GM19372 (cell line): ENCODE results near the gene CALY.
A peak's percentile ranks its signal among the peaks of the same experiment; 100 is the strongest.
"Not testable (repeated sequence)": the region's sequence is repeated elsewhere in the genome, so short reads cannot be mapped to it uniquely, and the experiment has no call there.

Source experiments
- ATAC-seq: cut with Tn5 transposase; IDR thresholded peaks from one replicate; pipeline ENCODE4 v1.9.1; 2021; ENCODE audit warnings: mild to moderate bottlenecking, low read depth, moderate library complexity; ENCODE audit not compliant: unreplicated experiment

Gene CALY

GRCh38 chr10:133336577-133337369 is at the start of gene CALY:
Gene CALY (minus strand): TSS chr10:133336896. CDS start chr10:133328989, 7,907 bp downstream.
- ATAC-seq, result no peak

GRCh38 chr10:133385214-133385613 is 48.5 kb upstream of the CALY start:
- no peak for ATAC-seq

GRCh38 chr10:133384071-133384470 is 47.4 kb upstream of the CALY start:
- no peak for ATAC-seq

DNA sequence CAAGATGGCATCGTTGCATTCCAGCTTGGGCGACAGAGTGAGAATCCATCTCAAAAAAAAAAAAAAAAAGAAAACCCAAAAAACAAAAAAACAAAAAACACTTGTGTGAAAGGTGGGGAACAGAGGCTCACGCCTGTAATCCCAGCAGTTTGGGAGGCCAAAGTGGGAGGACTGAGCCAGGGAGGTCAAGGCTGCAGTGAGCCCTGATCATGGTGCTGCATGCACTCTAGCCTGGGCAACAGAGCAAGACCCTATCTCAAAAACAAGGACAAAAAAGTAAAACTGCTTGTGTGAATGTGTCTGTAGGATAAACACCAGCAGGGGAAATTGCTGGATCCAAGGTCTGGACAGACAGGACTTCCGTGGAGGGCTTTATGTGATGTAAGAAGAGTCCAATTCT is 46.9 kb upstream of the CALY start:
- ATAC-seq, result no peak

DNA sequence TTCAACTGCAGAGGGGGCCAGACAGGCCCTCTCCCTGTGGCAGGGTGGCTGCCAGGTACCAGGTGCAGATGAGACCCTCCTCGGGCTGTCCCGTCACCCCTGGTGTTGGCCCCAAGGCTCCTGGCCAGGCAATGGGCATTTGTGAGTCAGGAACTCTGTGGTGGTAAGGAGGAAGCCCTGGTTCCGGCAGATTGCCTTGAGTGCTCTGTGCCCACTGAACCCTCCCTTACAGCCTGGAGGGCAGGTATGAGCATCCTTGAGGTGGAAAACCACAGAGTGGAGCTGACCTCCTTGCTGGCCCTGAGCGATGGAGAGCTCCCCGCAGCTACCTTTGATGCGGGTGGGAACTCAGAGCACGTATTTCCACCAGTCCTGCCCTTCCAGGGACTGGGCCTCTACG is 44.3 kb upstream of the CALY start:
- ATAC-seq, result no peak

DNA sequence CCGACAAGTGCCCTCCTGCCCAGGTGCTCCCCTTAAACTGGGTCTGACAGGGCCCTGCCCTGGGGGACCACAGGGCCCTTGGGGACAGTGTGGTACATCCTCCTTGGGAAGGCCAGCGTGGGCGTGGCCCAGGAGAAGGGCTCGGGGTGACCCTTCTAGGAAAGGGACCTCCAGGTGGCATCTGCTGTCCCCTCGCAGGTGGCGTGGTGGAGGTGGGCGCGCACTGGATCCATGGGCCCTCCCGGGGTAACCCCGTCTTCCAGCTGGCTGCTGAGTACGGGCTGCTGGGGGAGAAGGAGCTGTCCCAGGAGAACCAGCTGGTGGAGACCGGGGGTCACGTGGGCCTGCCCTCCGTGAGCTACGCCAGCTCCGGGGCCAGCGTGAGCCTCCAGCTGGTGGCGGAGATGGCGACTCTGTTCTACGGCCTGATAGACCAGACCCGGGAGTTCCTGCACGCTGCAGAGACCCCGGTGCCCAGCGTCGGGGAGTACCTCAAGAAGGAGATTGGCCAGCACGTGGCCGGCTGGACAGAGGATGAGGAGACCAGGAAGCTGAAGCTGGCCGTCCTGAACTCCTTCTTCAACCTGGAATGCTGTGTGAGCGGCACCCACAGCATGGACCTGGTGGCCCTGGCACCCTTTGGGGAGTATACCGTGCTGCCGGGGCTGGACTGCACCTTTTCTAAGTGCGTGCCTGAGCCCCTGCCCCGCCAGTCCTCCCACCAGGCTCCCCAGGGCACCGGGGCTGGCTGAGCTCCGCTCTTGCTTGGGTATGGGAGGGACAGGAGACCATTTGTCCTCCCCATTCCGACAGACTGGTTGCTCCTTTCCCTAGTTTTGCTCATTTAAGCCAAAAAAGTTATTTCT is 43.3 kb upstream of the CALY start:
- no peak for ATAC-seq

DNA sequence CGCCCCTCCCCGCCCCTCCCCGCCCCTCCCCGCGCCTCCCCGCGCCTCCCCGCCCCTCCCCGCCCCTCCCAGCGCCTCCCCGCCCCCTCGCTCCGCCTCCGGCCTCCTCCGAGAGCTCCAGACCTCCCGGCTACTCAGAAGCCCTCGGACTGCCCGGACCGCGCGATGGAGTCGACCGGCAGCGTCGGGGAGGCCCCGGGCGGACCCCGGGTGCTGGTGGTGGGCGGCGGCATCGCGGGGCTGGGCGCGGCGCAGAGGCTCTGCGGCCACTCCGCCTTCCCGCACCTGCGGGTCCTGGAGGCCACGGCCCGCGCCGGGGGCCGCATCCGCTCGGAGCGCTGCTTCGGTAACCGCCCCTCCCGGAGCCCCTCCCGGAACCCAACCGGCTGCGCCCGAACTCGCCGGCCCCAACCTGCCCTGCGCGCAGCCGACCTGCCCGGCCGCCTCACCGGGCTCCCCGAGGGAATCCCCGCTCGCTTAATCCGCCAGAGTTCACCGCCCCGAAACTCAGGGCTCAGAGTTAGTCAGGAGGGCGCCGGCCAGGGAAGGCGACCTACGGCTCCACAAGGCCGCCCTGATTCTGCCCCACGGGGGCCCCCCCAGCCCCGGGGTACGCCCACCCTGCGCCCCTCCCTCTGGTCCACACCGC is 42.6 kb upstream of the CALY start, which contains the start of gene PAOX:
TSS of gene PAOX (plus strand) at position 111 of the 649 bp plus-strand sequence. CDS start at position 166, 55 bp downstream.
- ATAC-seq, result peak; percentile 49

DNA sequence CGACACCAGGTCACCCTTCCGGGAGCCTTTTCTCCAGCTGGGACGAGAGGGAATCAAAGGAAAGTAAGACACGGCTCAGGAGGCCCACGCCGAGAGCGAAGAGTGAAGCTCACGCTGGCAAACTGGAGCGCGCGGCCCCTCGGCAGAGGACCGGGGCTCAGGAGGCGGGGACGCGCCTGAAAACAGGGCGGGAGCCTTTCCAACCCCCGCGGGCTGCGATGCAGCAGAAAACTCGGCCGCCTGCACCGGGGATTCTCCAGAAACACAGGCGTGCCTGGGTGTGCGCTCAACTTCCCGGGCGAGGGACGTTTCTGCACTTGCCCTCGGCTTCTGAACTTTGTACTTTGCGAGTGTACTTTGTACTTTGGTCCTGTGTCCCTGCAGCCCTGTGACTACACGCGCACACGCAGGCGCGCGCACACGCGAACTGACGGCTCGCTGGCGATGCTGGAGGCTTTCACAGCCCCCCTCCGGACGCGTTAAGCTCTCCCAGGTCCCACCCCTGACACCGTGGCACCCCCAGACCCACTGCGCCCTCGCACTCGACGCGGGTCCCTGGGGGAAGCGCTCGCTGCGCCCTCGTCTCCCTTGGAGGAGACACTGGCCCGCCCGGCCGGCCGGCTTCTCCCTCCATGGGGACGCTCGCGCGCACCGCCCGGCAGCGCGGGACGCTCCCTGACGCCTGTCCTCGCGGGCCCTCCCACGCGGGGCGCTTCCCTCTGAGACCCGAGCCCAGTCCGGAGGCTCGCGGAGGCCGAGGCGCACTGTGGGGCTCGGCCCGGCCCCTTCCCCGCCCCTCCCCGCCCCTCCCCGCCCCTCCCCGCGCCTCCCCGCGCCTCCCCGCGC is 41.8 kb upstream of the CALY start:
- peak; percentile 50 for ATAC-seq

- ATAC-seq, result no peak
These were observed 41.1 kb upstream of the CALY start for GRCh38 chr10:133377818-133378250.

DNA sequence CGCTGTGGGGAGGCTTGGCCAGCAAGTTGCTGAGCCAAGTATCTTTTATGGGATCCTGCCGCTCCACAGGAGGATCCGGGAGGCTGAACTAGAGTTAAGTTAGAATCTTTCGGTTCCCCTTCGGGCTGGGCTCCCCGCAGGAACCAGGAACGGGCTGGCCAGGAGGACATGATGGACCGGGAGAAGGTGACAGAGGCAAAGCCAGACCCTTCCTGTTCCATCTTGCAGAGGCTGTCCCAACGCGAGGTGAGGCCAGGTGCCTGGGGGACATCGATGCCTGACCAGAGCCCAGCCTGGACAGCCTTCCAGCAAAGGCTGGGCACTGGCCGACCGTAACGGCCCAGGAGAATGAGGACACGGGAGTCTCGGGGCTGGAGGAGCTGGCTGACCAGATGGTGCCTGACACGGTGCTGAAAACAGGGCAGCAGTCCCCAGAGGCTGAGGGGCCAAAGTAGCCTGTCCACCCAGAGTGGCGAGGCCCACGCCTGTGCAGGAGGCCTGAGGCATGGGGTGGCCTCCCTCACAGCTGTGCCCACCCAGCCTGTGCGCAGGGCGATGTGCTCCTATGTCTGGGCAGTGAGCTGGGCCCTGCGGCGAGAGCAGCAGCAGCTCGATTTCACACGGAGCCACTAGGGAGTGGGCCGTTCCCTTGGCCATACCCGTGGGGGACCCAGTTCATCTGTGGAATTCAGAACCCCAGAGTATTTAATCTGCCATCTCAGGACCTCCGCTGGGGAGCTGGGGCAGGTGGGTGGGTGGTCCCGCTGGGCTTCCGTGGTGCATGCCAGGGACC is 40.5 kb upstream of the CALY start:
- no peak for ATAC-seq

- not testable (repeated sequence) for ATAC-seq
These were observed 39.5 kb upstream of the CALY start for GRCh38 chr10:133376183-133376582.

DNA sequence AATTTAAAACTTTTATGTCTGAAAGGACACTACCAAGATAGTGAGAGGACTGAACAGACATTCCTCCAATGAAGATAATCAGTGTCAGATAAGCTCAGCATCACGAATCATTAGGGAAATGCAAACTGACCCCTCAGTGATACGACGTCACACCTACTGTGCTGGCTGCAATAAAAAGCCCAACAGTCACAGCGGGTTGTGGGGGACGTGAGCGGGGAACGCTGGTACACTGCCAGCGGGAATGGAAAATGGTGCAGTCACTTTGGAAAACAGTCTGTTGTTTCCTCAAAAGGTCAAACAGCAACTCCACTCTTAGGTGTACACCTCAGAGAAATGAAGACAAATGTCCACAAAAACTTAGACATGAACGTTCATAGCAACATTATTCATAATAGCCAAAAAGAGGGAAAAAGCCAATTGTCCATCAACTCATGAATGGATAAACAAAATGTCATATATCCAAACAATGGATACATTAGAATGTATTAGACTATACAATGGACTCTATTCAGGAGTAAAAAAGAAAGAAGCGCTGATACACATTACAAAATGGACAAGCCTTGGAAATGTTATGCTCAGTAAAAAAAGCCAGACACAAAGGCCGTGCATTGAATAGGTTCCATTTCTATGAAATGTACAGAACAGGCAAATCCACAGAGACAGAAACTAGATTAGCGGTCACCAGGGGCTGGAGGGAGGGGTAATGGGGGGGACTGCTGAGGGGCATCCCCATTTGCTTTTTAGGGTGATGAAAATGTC is 38.8 kb upstream of the CALY start:
- no peak for ATAC-seq

DNA sequence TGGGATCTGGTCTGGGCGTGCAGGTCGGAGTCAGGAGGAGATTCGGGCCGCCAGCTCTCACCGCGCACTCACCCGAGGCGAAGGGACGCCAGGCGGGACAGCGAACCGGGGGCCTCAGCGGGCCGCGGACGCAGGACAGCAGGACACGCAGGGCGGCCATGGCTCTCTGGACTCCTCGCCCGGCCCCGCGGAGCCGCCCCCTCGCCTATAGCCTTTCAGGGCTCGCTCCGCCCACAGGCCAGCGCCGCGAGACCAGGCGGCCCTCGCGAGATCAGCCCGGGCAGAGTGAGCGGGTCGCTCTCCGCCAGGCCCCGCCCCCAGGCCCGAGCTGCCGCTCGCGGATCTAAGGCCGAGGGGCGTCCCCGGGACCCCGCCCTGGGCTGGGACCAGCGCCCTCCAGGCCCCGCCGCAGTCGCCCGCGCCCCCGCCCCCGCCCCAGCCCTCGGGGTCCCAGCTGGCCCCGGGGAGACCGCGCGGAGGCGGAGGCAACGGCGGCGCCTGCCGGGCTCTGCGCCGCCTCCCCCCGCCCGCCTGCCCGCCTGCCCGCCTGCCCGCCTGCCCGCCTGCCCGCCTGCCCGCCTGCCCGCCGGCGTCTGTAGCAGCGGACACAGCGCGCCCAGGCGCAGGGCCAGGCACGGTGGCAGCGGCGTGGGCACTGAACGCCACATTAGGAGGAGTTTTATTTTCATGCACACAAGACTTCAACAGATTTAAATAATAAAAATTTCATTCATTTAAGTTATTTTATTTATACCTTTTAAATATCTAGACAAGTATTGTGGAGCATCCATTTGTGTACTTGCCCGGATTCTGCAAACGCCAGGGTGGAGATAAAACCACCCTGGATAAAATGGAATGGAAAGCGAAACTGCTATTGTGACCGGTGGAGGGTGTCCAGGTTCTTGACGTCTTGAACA is 36.7 kb upstream of the CALY start, which contains the start of gene ECHS1:
TSS of gene ECHS1 (minus strand) at position 181 of the 917 bp plus-strand sequence. CDS start at position 160, 21 bp downstream.
- ATAC-seq, result peak; percentile 97

DNA sequence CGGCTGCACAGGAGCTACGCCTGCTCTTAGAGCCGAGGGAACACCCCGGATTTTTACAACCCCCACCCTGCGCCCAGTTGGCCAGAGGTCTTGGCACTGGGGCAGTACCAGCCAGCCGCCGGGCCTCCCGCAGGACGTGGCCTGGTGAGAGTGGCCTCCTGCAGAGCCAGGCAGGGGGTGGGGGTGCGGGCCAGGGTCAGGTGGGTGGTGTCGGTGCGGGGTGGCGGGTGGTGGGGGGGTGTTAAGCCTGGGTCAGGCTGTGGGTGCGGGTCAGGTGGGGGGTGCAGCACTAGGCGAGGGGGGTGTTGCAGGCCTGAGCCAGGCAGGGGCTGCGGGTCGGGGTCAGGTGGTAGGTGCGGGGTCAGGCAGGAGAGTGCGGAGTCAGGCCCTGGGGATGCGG is 35.8 kb upstream of the CALY start:
- no peak for ATAC-seq

DNA sequence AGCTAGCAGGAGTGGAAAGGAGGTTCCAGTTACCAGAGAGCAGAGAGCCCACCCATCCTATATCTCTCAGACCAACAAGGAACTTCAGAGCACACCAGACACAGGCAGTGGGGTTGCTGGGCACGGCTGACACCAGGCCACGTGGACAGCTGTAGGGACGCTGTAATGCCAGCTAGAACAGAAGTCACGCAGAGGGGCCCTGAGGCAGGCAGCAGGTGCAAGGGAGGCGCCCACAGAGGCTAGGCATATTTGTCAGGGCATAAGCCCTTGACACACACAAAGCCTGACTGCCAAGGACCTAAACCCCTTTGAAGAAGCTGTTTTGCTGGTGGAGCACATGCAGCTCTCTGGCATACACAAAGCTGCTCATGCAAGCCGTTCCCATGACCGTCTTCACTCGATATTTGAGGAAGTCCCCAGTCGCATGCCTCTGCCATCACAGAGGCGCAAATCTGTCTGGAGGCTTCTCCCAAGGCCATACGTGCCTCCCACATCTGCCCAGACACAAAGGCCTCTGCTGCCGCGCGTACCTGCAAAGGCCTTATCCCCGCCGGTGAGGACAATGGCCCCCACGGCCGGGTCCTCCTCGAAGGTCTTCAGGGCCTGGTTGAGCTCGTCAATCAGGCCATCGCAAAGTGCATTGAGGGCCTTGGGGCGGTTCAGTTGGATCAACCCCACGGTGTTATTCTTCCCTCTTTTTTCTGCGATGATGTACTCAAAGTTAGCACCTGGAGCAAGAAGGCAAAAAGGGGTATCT is 33.5 kb upstream of the CALY start:
- ATAC-seq, result no peak

- ATAC-seq, result no peak
These were observed 31.5 kb upstream of the CALY start for GRCh38 chr10:133368153-133368552.

GRCh38 chr10:133367461-133367860 is 30.8 kb upstream of the CALY start:
- ATAC-seq, result not testable (repeated sequence)
